H9 (cell line): ENCODE data around the gene HSD11B1L. TPM values are rescaled to one million over a fixed set of nuclear protein-coding genes. Genes with fewer than 3 reads are reported as not detected.

Source experiments
- DNase-seq: peaks from one replicate; pipeline ENCODE4 v3.0.0-alpha.2; 2017
- H2AFZ ChIP-seq: one replicate; pipeline ENCODE4 v1.6.1; 2013; ENCODE audit warnings: mild to moderate bottlenecking, low read length, control low read depth, moderate library complexity
- H2AK5ac ChIP-seq: 2 replicates; pipeline ENCODE4 v1.6.1; 2013; ENCODE audit warnings: low read length, control low read depth, mixed read lengths; ENCODE audit not compliant: insufficient read length
- H2BK120ac ChIP-seq: one replicate; pipeline ENCODE4 v1.6.1; 2013; ENCODE audit warnings: low read depth, mild to moderate bottlenecking, low read length, control low read depth, inconsistent platforms; ENCODE audit not compliant: poor library complexity, severe bottlenecking
- H2BK12ac ChIP-seq: 2 replicates; pipeline ENCODE4 v1.6.1; 2013; ENCODE audit warnings: low read length, control low read depth, mixed read lengths, low read depth; ENCODE audit not compliant: insufficient read length
- H2BK15ac ChIP-seq: 2 replicates; pipeline ENCODE4 v1.6.1; 2013; ENCODE audit warnings: low read depth, low read length, control low read depth
- H2BK20ac ChIP-seq: one replicate; pipeline ENCODE4 v1.6.1; 2013; ENCODE audit warnings: low read depth, mild to moderate bottlenecking, low read length, control low read depth, inconsistent platforms; ENCODE audit not compliant: poor library complexity, severe bottlenecking
- H2BK5ac ChIP-seq: 2 replicates; pipeline ENCODE4 v1.6.1; 2013; ENCODE audit warnings: low read length, control low read depth, mixed read lengths; ENCODE audit not compliant: insufficient read length
- H3K14ac ChIP-seq: 2 replicates; pipeline ENCODE4 v1.6.1; 2013; ENCODE audit warnings: low read length, control low read depth; ENCODE audit not compliant: insufficient read depth
- H3K18ac ChIP-seq: 2 replicates; pipeline ENCODE4 v1.6.1; 2013; ENCODE audit warnings: low read depth, mild to moderate bottlenecking, mixed read lengths, low read length, control low read depth; ENCODE audit not compliant: insufficient read length
- H3K23ac ChIP-seq: 2 replicates; pipeline ENCODE4 v1.6.1; 2013; ENCODE audit warnings: low read length, control low read depth, mixed read lengths, low read depth; ENCODE audit not compliant: insufficient read length
- H3K23me2 ChIP-seq: 2 replicates; pipeline ENCODE4 v1.6.1; 2013; ENCODE audit warnings: low read depth, mild to moderate bottlenecking, mixed read lengths, low read length, control low read depth; ENCODE audit not compliant: insufficient read length, poor library complexity, severe bottlenecking
- H3K27ac ChIP-seq: 2 replicates; pipeline ENCODE4 v1.5.1; 2013; ENCODE audit warnings: low read length, control low read depth, mixed read lengths, low read depth; ENCODE audit not compliant: insufficient read length
- H3K27me3 ChIP-seq: 2 replicates; pipeline ENCODE4 v1.6.1; 2013; ENCODE audit warnings: low read length, control low read depth, inconsistent platforms; ENCODE audit not compliant: insufficient read depth
- H3K4ac ChIP-seq: 2 replicates; pipeline ENCODE4 v1.6.1; 2013; ENCODE audit warnings: low read depth, mild to moderate bottlenecking, control low read depth, inconsistent platforms, low read length, moderate library complexity
- H3K4me1 ChIP-seq: 2 replicates; pipeline ENCODE4 v1.6.1; 2013; ENCODE audit warnings: low read length, control low read depth, inconsistent platforms; ENCODE audit not compliant: insufficient read depth
- H3K4me2 ChIP-seq: 2 replicates; pipeline ENCODE4 v1.6.1; 2013; ENCODE audit warnings: low read length, control low read depth, mixed read lengths; ENCODE audit not compliant: insufficient read length, insufficient read depth
- H3K56ac ChIP-seq: 2 replicates; pipeline ENCODE4 v1.6.1; 2013; ENCODE audit warnings: low read depth, mild to moderate bottlenecking, mixed read lengths, low read length, control low read depth; ENCODE audit not compliant: insufficient read length
- H3K79me1 ChIP-seq: 2 replicates; pipeline ENCODE4 v1.6.1; 2013; ENCODE audit warnings: low read depth, mild to moderate bottlenecking, moderate library complexity, low read length, control low read depth, inconsistent platforms; ENCODE audit not compliant: insufficient read depth, poor library complexity, severe bottlenecking
- H3K79me2 ChIP-seq: 2 replicates; pipeline ENCODE4 v1.6.1; 2013; ENCODE audit warnings: low read length, control low read depth, inconsistent platforms; ENCODE audit not compliant: insufficient read depth
- H3K9ac ChIP-seq: 2 replicates; pipeline ENCODE4 v1.6.1; 2013; ENCODE audit warnings: low read length, control low read depth, mixed read lengths; ENCODE audit not compliant: insufficient read length; ENCODE audit errors: extremely low read depth
- H3K9me3 ChIP-seq: one replicate; pipeline ENCODE4 v1.6.1; 2013; ENCODE audit warnings: low read depth, low read length, inconsistent platforms; ENCODE audit not compliant: control insufficient read depth
- H3T11ph ChIP-seq: one replicate; pipeline ENCODE4 v1.6.1; 2013; ENCODE audit warnings: mild to moderate bottlenecking, low read length, control low read depth, inconsistent platforms
- H4K20me1 ChIP-seq: one replicate; pipeline ENCODE4 v1.6.1; 2013; ENCODE audit not compliant: control insufficient read depth, insufficient read length, insufficient read depth
- H4K5ac ChIP-seq: 2 replicates; pipeline ENCODE4 v1.6.1; 2013; ENCODE audit warnings: low read depth, mild to moderate bottlenecking, mixed read lengths, low read length, control low read depth; ENCODE audit not compliant: insufficient read length
- H4K8ac ChIP-seq: replicated peaks from 2 replicates; pipeline ENCODE4 v1.6.1; 2013; ENCODE audit warnings: low read length, control low read depth, mixed read lengths, low read depth; ENCODE audit not compliant: insufficient read length
- H4K91ac ChIP-seq: 2 replicates; pipeline ENCODE4 v1.6.1; 2013; ENCODE audit warnings: low read depth, mild to moderate bottlenecking, moderate library complexity, mixed read lengths, low read length, control low read depth; ENCODE audit not compliant: insufficient read length
- H3K27ac Mint-ChIP-seq, 3 experiments: 2 replicates in 2 of 3; 3 replicates in 1 of 3; pipeline ENCODE4 v1.8.0; 2020 to 2021; ENCODE audit warnings: mixed read lengths in 3 of 3, mild to moderate bottlenecking in 1 of 3, moderate library complexity in 1 of 3
- H3K27me3 Mint-ChIP-seq: 2 replicates; pipeline ENCODE4 v1.8.0; 2021; ENCODE audit warnings: low read depth, mild to moderate bottlenecking, moderate library complexity, mixed read lengths
- H3K36me3 Mint-ChIP-seq, 3 experiments: 2 replicates in 2 of 3; 3 replicates in 1 of 3; pipeline ENCODE4 v1.8.0; 2020 to 2021; ENCODE audit warnings: low read depth in 3 of 3, mixed read lengths in 3 of 3; ENCODE audit not compliant: insufficient read depth in 1 of 3
- H3K4me1 Mint-ChIP-seq, 2 experiments: 2 replicates each; pipeline ENCODE4 v1.8.0; 2020; ENCODE audit warnings: mixed read lengths in 2 of 2
- H3K4me3 Mint-ChIP-seq, 2 experiments: 2 replicates in 1 of 2; 3 replicates in 1 of 2; pipeline ENCODE4 v1.8.0; 2020 to 2021; ENCODE audit warnings: mild to moderate bottlenecking in 2 of 2, mixed read lengths in 2 of 2, moderate library complexity in 1 of 2
- H3K9me3 Mint-ChIP-seq, 2 experiments: 2 replicates in 1 of 2; 3 replicates in 1 of 2; pipeline ENCODE4 v1.8.0; 2020; ENCODE audit warnings: mild to moderate bottlenecking in 2 of 2, mixed read lengths in 2 of 2, moderate library complexity in 1 of 2
- WGBS: extraction: QIAGEN DNeasy Blood & Tissue Kit; methylation state at CpG from one replicate; pipeline ENCODE4 v1.1.7; 2013; ENCODE audit warnings: missing lambda C conversion rate, low lambda C conversion rate, mixed read lengths; ENCODE audit not compliant: insufficient read length; ENCODE audit errors: extremely low coverage; 5-methylcytosine and 5-hydroxymethylcytosine counted together
- total RNA-seq: library from RNA; stranded (reverse); gene quantifications from 2 replicates; pipeline ENCODE4 v1.2.1, GENCODE V29; 2021
- TF ChIP-seq, protein P1 (sequence below): fragments of 200-600 bp; sonication (generic); conservative IDR thresholded peaks from 3 replicates; pipeline ENCODE4 v1.8.0; 2021; ENCODE audit warnings: antibody characterized with exemption, mild to moderate bottlenecking

HSD11B1L gene
- total RNA-seq, 1 experiment from 2014 or later = 9.3 TPM

- no peaks in the 10 kb centered on the region for H3K79me1 ChIP-seq
- Mint-ChIP-seq H3K4me1 (peaks cover 4 to 12% of the 10 kb centered on the region in 2 experiments), H3K36me3 (peaks cover 35 to 66% (median 49%) of the 10 kb centered on the region in 3 experiments), H3K4me3 (peak overlapping the region in 1 of 2 experiments; percentile 40; a peak in 1 of 5 replicates), H3K27me3 (peaks cover 8% of the 10 kb centered on the region; the same call in 1 of the 2 replicates), H3K9me3 (peaks cover 5 to 6% of the 10 kb centered on the region in 2 experiments; a peak in 2 of 5 replicates), H3K27ac (no peak overlapping the region; a peak in 1 of 7 replicates)
- no peak overlapping the region for H3K4ac ChIP-seq
- no peak overlapping the region for H2BK120ac ChIP-seq
- peaks cover 5% of the 10 kb centered on the region for H3K23me2 ChIP-seq
- H3K4me2 ChIP-seq = no peak overlapping the region
- no peak overlapping the region for H4K5ac ChIP-seq
- DNase-seq = peak; percentile 38
- no peak overlapping the region for H3K18ac ChIP-seq
- no peak overlapping the region for H3K9ac ChIP-seq
- no peaks in the 10 kb centered on the region for H3K27me3 ChIP-seq
- H3K14ac ChIP-seq = no peak overlapping the region
- no peak overlapping the region for H3K23ac ChIP-seq
- H3K79me2 ChIP-seq = peaks cover 14% of the 10 kb centered on the region; the same call in 1 of the 2 replicates
- H2AK5ac ChIP-seq = no peak overlapping the region
- H2BK15ac ChIP-seq = no peak overlapping the region
- H3T11ph ChIP-seq = no peak overlapping the region
- H2BK12ac ChIP-seq = no peak overlapping the region
- TF ChIP-seq, protein P1, sequence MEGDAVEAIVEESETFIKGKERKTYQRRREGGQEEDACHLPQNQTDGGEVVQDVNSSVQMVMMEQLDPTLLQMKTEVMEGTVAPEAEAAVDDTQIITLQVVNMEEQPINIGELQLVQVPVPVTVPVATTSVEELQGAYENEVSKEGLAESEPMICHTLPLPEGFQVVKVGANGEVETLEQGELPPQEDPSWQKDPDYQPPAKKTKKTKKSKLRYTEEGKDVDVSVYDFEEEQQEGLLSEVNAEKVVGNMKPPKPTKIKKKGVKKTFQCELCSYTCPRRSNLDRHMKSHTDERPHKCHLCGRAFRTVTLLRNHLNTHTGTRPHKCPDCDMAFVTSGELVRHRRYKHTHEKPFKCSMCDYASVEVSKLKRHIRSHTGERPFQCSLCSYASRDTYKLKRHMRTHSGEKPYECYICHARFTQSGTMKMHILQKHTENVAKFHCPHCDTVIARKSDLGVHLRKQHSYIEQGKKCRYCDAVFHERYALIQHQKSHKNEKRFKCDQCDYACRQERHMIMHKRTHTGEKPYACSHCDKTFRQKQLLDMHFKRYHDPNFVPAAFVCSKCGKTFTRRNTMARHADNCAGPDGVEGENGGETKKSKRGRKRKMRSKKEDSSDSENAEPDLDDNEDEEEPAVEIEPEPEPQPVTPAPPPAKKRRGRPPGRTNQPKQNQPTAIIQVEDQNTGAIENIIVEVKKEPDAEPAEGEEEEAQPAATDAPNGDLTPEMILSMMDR = no peak
- H3K56ac ChIP-seq = no peak overlapping the region
- WGBS = no CpG with 5 or more reads among the region's 39 CpGs
- H2AFZ ChIP-seq = no peak overlapping the region
- H4K20me1 ChIP-seq = no peaks in the 10 kb centered on the region
- no peaks in the 10 kb centered on the region for H3K9me3 ChIP-seq
- H3K4me1 ChIP-seq = no peaks in the 10 kb centered on the region
- H4K91ac ChIP-seq = no peak overlapping the region
- H3K27ac ChIP-seq = no peak overlapping the region
- no peak overlapping the region for H4K8ac ChIP-seq
- H2BK5ac ChIP-seq = no peak overlapping the region
- H2BK20ac ChIP-seq = no peak overlapping the region
Observed at GRCh38 chr19:5693195-5694166, 12.7 kb downstream of the HSD11B1L start.
